GM12865 (cell line): ENCODE results near the gene SP4.

Source experiments
- DNase-seq: peaks from one replicate; pipeline ENCODE4 v3.0.0; 2010; ENCODE audit warnings: low read depth
- H3K4me3 ChIP-seq: 2 replicates; pipeline ENCODE4 v1.5.1; 2011; ENCODE audit warnings: mild to moderate bottlenecking, low read depth, low read length, control low read depth
- TF ChIP-seq, protein P1 (sequence below): IDR thresholded peaks from 2 replicates; pipeline ENCODE4 v1.5.1; 2011; ENCODE audit warnings: low read length, control low read depth, low read depth, inconsistent platforms; ENCODE audit not compliant: insufficient read depth; ENCODE audit errors: missing control alignments

SP4 gene

DNA sequence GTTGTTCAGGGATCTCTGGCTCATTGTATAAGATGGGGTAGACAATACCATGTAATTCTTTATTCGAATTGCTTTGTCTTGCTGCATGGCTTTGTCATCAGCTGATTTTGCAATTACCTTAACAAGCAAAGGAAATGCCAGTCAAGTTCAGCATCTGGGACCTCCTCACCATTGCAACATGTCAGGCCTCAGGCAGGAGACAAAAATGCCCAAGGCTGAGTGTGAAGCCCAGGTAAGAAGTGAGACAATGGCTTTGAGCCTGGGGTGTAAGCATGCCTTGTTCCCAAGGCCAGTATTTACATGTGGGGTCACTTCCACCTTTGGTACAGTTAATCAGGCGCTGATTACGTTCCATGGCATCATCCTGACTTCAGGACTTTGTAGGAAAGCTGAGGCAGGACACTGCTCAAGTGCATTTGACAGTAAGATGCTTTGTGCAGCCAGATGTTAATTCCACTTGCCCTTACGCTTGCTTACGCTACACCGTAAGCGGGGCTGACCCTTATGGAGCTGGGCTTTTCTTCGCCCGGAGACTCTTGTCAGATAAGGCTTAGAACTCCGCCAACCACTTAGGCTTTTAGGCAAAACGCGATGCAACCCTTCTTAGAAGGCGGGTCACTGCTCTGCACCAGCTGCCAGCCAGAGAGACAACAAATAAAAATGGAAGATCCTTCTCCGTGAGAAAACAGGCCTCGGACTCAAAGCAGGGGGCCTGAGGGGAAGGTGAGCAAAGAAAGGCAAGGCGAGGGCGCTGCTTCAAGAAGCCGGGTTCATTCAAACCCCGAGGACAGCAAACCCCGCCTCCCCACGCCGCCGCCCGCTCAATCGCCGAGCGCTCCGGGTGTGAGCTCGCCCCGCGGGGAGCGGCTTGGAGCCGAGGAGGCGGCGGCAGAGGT is 1.3 kb upstream of the SP4 start:
- TF ChIP-seq, protein P1, sequence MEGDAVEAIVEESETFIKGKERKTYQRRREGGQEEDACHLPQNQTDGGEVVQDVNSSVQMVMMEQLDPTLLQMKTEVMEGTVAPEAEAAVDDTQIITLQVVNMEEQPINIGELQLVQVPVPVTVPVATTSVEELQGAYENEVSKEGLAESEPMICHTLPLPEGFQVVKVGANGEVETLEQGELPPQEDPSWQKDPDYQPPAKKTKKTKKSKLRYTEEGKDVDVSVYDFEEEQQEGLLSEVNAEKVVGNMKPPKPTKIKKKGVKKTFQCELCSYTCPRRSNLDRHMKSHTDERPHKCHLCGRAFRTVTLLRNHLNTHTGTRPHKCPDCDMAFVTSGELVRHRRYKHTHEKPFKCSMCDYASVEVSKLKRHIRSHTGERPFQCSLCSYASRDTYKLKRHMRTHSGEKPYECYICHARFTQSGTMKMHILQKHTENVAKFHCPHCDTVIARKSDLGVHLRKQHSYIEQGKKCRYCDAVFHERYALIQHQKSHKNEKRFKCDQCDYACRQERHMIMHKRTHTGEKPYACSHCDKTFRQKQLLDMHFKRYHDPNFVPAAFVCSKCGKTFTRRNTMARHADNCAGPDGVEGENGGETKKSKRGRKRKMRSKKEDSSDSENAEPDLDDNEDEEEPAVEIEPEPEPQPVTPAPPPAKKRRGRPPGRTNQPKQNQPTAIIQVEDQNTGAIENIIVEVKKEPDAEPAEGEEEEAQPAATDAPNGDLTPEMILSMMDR: no peak
- H3K4me3 ChIP-seq: peak overlapping the region; percentile 54
- DNase-seq: peak; percentile 15

DNA sequence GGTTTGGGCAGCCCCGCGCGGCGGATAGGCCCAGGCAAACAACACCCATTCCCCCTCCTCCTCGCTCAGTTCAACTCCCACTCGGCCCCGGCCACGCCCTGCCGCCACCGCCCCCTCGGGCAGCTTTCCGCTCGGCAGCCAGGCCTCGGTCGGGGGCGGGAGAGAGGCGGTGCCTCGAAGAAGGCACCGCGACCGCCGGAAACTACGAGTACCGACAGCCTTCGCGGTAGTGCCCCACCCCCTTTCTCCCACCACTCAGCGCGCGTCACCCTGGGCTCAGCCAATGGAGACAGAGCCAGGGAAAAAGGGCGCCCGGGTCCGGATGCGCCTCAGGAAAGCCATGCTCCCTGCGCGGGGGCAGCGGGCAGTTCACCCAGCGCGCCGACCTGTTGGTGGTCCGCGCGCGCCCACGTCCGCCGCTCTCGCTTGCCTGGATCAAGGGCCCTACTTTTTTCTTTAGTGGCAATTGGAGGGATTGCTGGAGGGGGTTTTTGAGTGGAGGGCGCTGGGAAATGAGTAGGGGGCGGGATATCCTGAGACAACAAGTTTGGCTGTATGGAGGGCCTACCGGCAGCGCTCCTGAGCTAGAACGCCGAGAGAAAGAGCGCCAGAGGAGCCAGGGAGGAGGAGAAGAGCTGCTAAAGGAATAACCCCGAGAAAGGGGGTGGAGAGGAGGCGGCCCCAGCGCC is 557 bp upstream of the SP4 start:
- H3K4me3 ChIP-seq: peak overlapping the region; percentile 93
- TF ChIP-seq, protein P1: peak; percentile 1
- DNase-seq: peak; percentile 100

DNA sequence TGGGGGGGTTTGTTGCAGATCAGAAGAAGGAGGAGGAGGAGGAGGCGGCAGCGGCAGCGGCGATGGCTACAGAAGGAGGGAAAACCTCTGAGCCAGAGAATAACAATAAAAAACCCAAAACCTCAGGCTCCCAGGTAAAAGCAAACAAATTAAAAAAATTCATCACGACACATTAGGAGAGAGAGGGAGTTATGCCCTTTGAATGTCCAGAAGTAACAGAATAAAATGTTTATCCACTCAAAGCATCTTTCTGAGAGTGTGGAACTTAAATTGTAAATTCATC is 717 bp downstream of the SP4 start:
- TF ChIP-seq, protein P1: no peak
- peak overlapping the region; percentile 93 for H3K4me3 ChIP-seq
- no peak for DNase-seq

DNA sequence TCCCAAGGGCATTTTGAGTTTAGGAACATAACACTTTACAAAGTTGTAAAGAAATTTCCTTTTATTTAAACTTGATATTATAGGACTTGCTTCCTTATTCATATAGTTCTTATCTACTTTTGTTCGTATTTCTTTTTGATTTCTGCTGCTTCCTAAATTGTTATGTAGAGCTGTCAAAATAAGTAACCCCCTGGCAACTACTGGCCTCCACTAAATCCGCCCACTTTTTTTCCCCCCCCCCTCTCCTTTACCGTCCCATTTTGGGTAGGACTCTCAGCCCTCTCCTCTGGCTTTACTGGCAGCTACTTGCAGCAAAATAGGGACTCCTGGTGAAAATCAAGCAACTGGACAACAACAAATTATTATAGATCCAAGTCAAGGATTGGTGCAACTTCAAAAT is 1.1 kb downstream of the SP4 start:
- TF ChIP-seq, protein P1: no peak
- no peak for DNase-seq
- H3K4me3 ChIP-seq: peak overlapping the region; percentile 93

DNA sequence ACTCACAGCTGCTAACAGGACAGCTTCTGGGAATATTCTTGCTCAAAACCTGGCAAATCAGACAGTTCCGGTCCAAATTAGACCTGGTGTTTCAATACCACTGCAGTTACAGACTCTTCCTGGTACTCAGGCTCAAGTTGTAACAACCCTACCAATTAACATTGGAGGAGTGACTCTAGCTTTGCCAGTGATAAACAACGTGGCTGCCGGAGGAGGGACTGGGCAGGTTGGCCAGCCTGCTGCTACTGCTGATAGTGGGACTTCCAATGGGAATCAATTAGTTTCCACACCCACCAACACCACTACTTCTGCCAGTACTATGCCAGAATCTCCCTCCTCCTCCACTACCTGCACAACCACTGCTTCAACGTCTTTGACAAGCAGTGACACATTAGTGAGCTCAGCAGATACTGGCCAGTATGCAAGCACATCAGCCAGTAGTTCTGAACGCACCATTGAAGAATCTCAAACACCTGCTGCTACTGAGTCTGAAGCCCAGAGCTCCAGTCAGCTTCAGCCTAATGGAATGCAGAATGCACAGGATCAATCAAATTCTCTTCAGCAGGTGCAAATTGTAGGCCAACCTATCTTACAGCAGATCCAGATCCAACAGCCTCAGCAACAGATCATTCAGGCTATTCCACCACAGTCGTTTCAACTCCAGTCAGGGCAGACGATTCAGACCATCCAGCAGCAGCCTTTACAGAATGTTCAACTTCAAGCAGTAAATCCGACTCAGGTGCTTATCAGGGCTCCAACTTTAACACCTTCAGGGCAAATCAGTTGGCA is 2.1 kb downstream of the SP4 start:
- H3K4me3 ChIP-seq: peak overlapping the region; percentile 56
- no peak for DNase-seq
- TF ChIP-seq, protein P1: no peak

DNA sequence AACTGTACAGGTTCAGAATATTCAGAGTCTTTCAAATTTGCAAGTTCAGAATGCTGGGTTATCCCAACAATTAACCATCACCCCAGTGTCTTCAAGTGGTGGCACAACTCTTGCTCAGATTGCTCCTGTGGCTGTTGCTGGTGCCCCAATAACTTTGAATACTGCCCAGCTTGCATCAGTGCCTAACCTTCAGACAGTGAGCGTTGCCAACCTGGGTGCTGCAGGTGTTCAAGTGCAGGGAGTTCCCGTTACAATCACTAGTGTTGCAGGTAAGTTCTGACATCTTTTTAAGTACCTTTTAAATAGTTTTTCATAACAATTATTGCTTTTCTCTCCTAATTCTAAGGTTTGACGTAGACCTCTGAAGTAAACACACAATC is 2.7 kb downstream of the SP4 start:
- peak overlapping the region; percentile 56 for H3K4me3 ChIP-seq
- TF ChIP-seq, protein P1: no peak

More for the DNA sequence above, 2.7 kb downstream of the SP4 start:
- peak; percentile 11 for DNase-seq
